ENCODE data around the gene MED15.
"Not testable (repeated sequence)": the region's sequence is repeated elsewhere in the genome, so short reads cannot be mapped to it uniquely, and the experiment has no call there.

Gene MED15

GRCh38 chr22:20586403-20586745 is 79.0 kb downstream of the MED15 start:
- no peak for DNase-seq
- in situ Hi-C loops (cut with MboI; ENCODE audit: low pct_unique_long_range_greater_than_20kb, low sequenced_read_pairs) = no loop called here

DNA sequence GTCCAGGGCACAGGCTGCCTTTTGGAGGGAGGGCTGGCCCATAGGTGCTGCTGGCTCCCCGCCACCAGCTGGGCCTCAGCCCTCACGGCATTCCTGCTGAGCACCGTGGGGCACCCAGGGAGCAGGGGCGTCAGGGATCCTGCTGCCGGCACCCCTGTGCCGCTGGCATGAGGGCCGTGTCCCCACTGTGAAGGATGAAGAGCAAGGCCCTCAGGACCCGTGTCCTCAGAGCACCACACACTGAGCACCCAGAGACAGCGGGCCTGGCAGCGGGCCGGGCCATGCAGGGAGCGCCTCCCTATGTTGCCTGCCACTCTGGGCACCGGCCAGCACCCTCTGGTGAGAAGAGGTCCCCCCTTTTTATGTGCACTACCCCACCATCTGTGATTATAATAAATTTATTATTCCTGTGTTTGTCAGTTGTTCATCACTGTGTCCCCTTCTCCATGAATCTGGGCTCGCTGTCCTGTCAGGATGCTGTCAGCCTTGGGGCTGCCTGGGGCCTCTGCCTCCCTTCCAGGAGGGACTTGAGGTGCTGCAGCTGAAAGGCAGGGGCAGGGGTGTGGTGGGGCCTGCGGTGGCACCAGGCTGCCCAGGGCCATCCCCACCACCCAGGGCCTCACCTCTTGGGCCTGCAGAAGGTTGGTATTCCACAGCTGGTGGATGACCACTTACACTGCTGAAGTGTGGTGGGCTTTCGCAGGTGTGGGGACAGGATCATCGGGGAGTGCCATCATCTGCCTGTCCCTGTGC is 80.0 kb downstream of the MED15 start:
- no peak for DNase-seq
- in situ Hi-C loops (cut with MboI; ENCODE audit: low pct_unique_long_range_greater_than_20kb, low sequenced_read_pairs) = no loop called here

GRCh38 chr22:20588092-20588842 is 80.9 kb downstream of the MED15 start:
- DNase-seq = no peak
- in situ Hi-C loops (cut with MboI; ENCODE audit: low pct_unique_long_range_greater_than_20kb, low sequenced_read_pairs) = no loop called here

DNA sequence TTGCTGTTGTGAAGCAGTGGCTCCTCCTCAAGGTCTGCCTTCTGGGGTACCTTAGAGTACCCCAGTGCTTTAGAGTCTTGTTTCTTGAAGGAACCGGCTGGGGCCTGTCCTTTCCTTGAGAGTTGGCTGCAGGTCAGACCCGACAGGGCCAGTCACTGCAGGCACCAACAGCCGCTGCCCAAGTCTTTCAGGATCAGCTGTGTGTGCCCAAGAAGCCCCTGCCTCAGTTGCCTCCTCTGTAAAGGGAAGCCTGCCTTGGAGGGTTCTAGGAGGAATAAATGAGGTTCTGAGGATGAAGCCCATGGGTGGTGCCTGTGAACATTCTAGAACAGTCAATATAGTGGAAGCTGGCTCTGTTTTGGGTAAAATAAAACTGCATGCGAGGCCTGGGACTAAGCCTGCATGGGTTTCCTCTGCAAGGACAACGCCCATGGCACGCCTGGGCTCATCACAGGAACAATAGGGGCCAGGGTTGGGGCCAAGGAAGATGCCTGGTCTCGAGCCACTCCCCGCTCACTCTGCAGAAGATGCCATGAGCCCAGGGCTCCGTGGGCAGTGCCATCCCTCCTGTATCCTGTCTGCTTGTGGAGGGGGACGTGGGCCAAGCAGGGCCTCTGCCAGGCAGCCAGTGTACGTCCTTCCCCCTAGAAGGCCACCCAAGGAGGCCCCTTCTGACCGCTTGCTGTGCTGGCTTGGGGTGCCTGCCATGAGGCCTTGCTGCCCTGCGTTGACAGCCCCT is 81.6 kb downstream of the MED15 start:
- DNase-seq = no peak
- in situ Hi-C loops (cut with MboI; ENCODE audit: low pct_unique_long_range_greater_than_20kb, low sequenced_read_pairs) = no loop called here

- DNase-seq = no peak
- in situ Hi-C loops (cut with MboI; ENCODE audit: low pct_unique_long_range_greater_than_20kb, low sequenced_read_pairs) = no loop called here
Observed at GRCh38 chr22:20589614-20590476, 82.4 kb downstream of the MED15 start.

DNA sequence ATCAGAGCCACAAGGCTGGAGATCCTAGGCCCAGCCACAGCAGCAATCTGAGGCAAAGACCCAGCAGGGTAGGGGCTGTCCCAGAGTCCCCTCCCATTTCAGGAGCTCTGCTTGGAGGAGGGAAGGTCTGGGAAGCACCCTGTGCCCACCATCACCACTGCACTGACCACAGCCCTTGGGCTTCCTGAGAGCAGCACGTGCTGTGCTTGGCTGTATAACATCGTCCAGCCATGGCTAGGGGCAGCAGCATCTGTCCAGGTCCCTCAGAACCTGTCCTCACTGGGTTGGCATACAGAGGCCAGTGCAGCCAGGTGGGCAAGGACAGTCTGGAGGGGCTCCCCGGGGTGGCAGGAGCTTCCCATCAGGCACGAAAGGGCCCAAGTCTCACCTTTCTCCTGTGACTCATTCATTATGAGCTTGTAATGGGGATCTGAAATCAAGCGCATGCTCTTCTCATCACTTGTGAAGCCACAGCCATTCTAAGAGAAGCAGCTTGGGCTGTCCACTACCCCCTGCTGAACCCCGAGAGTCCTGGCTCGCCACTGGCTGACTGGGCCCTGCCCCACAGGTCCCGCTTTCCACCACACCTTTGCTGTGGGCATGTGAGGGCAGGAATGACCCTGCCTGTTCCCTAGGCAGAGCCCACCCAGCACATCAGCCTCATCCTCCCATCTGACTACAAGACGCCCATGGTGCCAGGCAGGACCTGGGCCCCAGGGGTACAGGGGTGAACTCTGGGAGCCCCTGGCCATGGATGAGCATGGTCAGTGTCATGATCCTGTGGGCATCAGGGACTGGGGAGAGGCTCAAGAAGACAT is 83.3 kb downstream of the MED15 start:
- DNase-seq = no peak

DNA sequence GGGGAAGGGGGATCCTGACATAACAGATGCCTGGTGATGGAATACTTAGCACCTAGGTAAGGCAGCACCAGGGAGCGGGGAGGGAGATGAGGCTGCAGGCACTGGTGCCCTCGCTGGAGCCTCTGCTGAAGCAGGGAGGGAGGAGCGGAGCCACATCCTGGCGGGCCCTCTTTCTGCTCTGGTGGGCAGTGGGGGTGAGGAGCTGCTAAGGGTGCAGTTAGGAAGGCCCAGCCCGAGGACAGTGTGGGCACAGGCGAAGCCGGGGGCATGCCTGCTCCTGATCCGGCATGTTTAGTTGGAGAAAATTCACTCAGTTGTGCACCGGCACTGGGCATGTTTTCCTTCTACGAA is 83.9 kb downstream of the MED15 start:
- DNase-seq = no peak
- in situ Hi-C loops (cut with MboI; ENCODE audit: low pct_unique_long_range_greater_than_20kb, low sequenced_read_pairs) = no loop called here

More for the DNA sequence above, 83.3 kb downstream of the MED15 start:
- in situ Hi-C loops (cut with MboI; ENCODE audit: low pct_unique_long_range_greater_than_20kb, low sequenced_read_pairs) = no loop called here

- in situ Hi-C loops (cut with MboI; ENCODE audit: low pct_unique_long_range_greater_than_20kb, low sequenced_read_pairs) = no loop called here
Observed at GRCh38 chr22:20591660-20592310, 84.4 kb downstream of the MED15 start.

GRCh38 chr22:20594038-20594437 is 86.6 kb downstream of the MED15 start:
- in situ Hi-C loops (cut with MboI; ENCODE audit: low pct_unique_long_range_greater_than_20kb, low sequenced_read_pairs); DNase-seq: not testable (repeated sequence)

More at GRCh38 chr22:20591660-20592310, 84.4 kb downstream of the MED15 start:
- no peak for DNase-seq

DNA sequence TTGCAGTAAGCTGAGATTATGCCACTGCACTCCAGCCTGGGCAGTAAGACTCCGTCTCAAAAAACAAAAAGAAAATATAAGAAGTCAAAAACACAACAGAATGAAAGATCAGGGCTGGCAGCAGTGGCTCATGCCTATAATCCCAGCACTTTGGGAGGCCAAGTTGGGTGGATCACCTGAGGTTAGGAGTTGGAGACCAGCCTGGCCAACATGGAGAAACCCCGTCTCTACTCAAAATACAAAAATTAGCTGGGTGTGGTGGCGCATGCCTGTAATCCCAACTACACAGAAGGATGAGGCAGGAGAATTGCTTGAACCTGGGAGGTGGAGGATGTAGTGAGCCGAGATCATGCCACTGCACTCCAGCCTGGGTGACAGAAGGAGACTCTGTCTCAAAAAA is 87.1 kb downstream of the MED15 start:
- DNase-seq; in situ Hi-C loops (cut with MboI; ENCODE audit: low pct_unique_long_range_greater_than_20kb, low sequenced_read_pairs): not testable (repeated sequence)

DNA sequence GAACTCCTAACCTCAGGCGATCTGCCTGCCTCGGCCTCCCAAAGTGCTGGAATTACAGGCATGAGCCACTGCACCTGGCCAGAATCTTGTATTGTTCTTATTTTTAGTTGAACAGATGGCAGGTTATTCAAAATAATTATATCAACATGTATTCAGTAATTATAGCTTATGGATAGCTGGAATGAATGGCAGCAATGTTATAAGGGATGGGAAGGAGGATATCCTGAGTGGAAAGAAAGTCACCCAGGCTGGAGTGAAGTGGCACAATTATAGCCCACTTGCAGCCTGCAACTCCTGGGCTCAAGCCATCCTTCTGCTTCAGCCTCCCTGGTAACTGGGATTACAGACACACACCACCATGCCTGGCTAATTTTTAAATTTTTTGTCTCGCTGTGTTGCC is 88.1 kb downstream of the MED15 start:
- DNase-seq = no peak

DNA sequence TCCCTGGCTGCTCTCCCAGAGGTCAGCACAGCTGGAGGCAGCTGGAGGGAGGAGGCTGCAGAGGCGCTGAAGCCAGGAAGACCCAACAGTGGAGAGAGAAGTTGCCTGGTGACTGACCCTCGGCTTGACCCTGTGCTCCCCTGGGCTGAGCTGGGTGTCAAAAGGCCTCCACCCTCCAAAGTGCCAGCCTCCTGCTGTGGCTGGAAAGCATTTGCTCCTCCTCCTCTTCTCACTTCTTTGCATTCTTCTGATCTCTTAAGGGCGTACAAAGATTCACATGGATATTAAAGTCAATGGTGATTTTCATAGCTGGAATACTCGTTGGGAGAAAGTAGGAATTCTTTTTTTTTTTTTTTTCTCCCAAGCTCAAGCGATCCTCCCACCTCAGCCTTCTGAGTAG is 91.7 kb downstream of the MED15 start:
- DNase-seq = no peak
- in situ Hi-C loops (cut with MboI; ENCODE audit: low pct_unique_long_range_greater_than_20kb, low sequenced_read_pairs) = no loop called here

More for the DNA sequence above, 88.1 kb downstream of the MED15 start:
- in situ Hi-C loops (cut with MboI; ENCODE audit: low pct_unique_long_range_greater_than_20kb, low sequenced_read_pairs) = no loop called here

GRCh38 chr22:20600137-20600673 is 92.8 kb downstream of the MED15 start:
- no peak for DNase-seq
- in situ Hi-C loops (cut with MboI; ENCODE audit: low pct_unique_long_range_greater_than_20kb, low sequenced_read_pairs) = loop anchor here (25.0 kb wide), 1 partner anchor 88 kb away; the partner anchor contains the start of gene MED15

GRCh38 chr22:20601308-20601707 is 93.9 kb downstream of the MED15 start:
- no peak for DNase-seq
- in situ Hi-C loops (cut with MboI; ENCODE audit: low pct_unique_long_range_greater_than_20kb, low sequenced_read_pairs) = loop anchor here (25.0 kb wide), 1 partner anchor 89 kb away; the partner anchor contains the start of gene MED15

GRCh38 chr22:20602609-20603164 is 95.3 kb downstream of the MED15 start:
- no peak for DNase-seq
- in situ Hi-C loops (cut with MboI; ENCODE audit: low pct_unique_long_range_greater_than_20kb, low sequenced_read_pairs) = loop anchor here (25.0 kb wide), 1 partner anchor 90 kb away; the partner anchor contains the start of gene MED15

- in situ Hi-C loops (cut with MboI; ENCODE audit: low pct_unique_long_range_greater_than_20kb, low sequenced_read_pairs) = loop anchor here (25.0 kb wide), 1 partner anchor 92 kb away; the partner anchor contains the start of gene MED15
- DNase-seq = no peak
Observed at GRCh38 chr22:20604092-20604747, 96.8 kb downstream of the MED15 start.

Measured in KBM-7 (cell line).